Femur (tissue), 1 donor: ENCODE results near the gene LRRC10B.
A peak's percentile ranks its signal among the peaks of the same experiment; 100 is the strongest.

Experiments used
- DNase-seq: peaks from one replicate; pipeline ENCODE4 v3.0.0-alpha.2; 2017

Gene LRRC10B

GRCh38 chr11:61533039-61533375, 24.5 kb downstream of the LRRC10B start:
- DNase-seq = no peak

GRCh38 chr11:61533401-61533800, 24.9 kb downstream of the LRRC10B start:
- DNase-seq = no peak

DNA sequence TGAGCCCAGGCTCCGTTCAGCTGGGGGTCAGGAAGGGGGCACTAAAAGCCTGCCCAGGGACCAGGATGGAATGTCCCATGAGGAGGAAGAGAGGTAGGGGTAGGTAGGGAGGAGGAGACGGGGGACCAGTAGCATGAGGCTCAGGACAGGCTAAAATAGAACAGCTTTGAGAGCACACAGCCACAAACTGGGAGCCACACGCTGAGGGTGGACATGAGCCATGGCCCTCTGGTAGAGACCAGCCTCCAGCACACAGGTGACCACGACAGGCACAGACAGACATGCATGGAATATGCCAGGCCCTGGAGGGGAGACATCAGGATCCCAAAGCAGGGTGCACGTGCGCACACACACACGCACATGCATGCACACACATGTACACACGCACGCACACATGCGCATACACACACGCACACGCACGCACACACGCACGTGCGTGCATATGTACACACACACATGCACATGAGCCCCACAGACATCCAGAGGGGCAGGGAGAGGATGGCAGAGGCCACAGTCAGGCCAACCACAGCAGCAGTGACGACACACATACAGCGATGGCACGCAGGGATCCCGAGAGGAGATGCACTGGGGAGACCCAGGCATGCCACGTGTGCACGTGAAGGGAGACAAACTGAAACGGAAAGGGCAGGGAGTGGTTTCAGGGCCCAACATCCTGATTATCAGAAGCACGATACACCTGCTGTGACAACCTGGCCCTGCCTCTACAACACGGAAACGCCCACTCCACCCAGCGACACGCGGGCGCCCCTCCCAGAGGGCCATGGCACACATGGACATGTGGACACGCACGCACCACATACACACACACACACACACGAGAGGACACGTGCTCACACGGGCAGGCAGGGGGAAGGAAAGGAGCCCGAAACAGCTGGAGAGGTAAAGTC, 25.7 kb downstream of the LRRC10B start:
- DNase-seq = no peak

- no peak for DNase-seq
These were observed 26.6 kb downstream of the LRRC10B start for GRCh38 chr11:61534933-61535839.

DNA sequence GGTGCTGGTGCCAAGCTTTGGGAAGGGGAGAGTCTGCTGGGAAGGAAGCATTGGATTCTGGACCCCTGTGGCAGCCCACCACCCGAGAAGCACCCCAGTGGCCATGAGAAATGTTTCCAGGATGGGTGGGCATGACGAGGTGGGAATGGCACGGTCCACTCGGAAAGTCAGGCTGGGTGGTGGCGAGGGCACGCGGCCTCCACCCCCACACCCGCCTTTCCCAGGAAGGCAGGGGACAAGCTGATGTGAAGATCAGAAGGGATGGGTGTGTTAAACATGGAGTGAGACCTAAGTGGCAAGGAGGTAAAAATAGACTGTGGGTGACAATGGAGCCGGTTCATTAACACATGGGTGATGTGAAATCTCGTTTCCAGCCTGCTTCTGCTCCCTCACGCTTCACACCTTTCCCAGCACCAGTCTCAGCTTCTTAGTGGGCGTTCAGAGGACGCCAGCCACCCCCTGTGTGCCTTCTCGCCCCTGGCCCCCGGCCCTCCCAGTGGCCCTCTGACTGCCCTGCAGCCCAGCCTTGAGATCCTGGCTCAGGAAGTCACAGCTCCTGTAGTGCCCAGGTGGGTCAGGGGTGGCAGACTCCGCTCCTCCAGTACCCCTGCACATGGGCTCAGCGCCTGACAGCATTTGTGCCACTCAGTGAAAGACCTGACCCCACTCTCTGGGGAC, 27.6 kb downstream of the LRRC10B start:
- DNase-seq = no peak

- DNase-seq = no peak
These were observed 28.2 kb downstream of the LRRC10B start for GRCh38 chr11:61536676-61537270.

GRCh38 chr11:61537326-61537725, 28.8 kb downstream of the LRRC10B start:
- no peak for DNase-seq

DNA sequence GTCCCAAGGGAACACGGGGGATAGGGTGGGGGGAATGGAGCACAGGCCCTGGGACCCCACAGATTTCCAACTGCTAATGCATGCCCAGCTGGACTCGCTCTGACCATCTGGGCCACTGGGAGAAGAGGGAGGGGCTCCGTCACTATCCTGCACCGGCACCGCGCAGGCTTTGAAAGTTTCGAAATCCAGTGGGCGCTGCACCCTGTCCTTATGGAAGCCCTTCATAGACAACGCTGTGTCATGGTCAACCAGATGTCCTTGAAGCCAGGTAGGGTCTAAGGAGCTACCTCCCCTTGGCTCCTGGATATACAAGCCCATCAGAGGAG, 30.1 kb downstream of the LRRC10B start:
- no peak for DNase-seq

GRCh38 chr11:61539006-61539405, 30.5 kb downstream of the LRRC10B start:
- no peak for DNase-seq

GRCh38 chr11:61539831-61540357, 31.3 kb downstream of the LRRC10B start:
- no peak for DNase-seq

DNA sequence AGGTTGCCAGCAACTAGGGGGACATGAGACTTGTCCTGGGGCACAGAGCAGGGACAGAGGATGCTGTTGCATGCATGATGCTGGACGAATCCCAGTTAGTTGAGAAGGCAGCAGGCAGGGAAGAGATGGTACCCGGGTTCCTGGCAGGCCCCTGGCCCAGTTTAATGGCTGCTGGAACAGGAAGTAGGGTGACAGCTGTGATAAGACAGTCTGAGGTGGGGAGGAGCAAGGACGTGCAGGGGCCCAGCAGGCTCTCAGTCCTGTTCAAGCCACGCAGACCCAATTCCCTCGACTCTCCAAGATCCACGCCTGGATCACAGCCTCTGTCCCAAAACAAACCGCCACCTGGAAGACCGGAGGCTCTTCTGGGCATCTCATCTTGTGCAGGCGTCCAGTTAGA, 32.0 kb downstream of the LRRC10B start:
- no peak for DNase-seq

- peak; percentile 65 for DNase-seq
These were observed 33.0 kb downstream of the LRRC10B start for GRCh38 chr11:61541598-61541997.

DNA sequence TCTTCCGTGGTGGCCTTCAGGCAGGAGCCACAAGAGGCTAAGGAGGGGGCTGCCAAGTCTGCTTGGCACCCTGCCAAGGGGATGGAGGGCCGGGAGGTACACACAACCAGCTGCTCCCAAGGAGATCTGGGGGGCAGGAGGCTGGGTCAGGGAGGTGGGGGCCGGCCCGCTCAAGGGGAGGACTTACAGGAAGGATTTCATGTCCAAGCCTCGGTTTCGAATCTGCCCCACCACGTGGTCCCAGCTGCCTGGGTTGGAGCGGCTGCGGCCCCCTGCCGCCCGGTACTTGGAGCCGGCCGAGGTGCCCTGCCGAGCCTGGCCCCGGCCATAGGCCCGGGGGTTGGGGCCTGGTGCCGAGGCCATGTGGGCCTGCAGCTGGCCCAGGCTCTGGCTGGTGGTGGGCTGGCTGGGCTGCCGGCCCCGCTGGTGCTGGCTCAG, 33.5 kb downstream of the LRRC10B start:
- peak; percentile 50 for DNase-seq

DNA sequence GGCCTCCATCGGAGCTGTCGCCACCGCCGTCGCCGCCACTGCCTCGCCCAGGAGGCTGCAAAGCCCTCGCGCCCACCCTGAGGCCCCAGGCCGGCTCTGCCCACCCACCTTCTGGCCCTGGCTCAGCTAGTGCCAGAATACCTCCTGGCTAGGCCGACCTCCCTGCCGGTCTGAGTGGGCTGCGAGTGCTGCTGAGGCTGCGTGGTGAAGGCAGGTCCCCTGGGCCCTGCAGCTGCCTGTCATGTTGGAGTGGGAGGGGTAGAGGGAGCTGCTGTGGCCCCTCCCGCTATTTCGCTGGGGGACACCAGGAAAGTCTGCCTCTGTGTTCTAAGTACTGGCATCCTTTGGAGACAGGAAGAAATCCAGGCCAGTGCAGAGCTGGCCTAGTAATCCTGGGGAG, 34.2 kb downstream of the LRRC10B start:
- no peak for DNase-seq

GRCh38 chr11:61543606-61544306, 35.2 kb downstream of the LRRC10B start:
- DNase-seq = no peak

DNA sequence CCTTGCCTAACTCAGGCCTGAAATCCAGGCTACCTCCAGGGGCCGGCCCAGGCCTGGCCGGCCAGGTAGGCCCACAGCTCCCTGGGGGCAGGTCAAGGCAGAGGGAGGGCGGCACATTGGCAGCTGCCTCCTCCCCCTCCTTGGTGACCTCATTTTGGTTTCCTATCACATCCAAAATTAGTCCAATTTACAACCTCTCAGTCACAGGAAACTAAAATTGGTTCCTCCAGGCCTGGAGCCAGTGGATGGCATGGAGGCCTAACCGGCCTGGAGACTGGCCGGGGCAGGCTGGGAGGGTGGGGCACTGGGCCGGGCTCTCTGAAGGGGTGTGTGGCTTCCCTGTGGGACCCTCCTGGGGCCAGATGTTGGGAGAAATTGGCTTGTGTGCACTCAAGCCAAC, 35.9 kb downstream of the LRRC10B start:
- no peak for DNase-seq

- no peak for DNase-seq
These were observed 36.8 kb downstream of the LRRC10B start for GRCh38 chr11:61545341-61545740.

GRCh38 chr11:61545921-61546320, 37.4 kb downstream of the LRRC10B start:
- no peak for DNase-seq

DNA sequence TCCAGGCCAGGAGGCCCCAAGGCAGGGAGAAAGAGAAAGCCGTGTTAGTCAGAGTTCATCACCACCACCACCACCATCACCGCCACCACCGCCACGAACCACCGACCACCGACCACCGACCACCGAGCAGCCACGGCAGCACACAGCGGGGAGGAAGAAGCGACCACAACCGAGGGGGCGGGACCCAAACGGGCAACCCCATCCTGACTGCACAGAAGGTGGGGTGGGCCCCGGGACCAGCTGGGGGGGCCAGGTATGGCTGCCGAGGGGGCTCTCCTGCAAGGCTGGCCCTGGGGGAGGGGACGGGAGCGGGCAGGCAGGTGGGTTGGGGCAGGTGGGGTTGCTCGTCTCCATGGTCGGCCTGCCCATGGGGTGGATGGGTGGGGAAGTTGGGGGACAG, 38.1 kb downstream of the LRRC10B start:
- DNase-seq = no peak

DNA sequence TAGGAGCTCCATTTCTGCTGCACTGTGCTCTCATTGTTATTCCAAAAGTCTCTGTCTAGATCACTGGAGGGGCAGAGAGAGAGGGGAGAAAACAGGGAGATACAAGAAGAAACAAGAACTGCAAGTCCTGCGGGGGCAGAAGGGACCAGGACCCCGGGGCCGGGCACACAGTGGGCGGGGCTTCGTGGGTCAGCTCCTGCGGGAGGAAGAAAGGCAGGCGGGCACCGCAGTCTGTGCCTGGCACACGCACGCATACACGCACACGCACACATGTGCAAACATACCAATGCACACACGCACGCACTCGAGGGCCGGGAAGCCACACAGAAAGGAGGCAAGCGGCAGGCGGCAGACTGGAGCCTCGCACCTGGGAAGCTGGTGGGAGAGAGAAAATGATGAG, 38.7 kb downstream of the LRRC10B start:
- DNase-seq = no peak

GRCh38 chr11:61549177-61549576, 40.6 kb downstream of the LRRC10B start:
- no peak for DNase-seq
